Vagina (tissue), 2 donors: ENCODE measurements around the gene SCD5. TPM values are rescaled to one million over a fixed set of nuclear protein-coding genes. Genes with fewer than 3 reads are reported as not detected.

Source experiments
- DNase-seq, 2 donors: peaks; one replicate each; pipeline ENCODE4 v3.0.0-alpha.2; 2017; ENCODE audit errors: extremely low spot score in 2 of 2
- H3K27ac ChIP-seq: fragments of 200-600 bp; sonication (generic); one replicate; pipeline ENCODE4 v1.5.1; 2019
- H3K27me3 ChIP-seq: fragments of 200-600 bp; sonication (generic); one replicate; pipeline ENCODE4 v1.5.1; 2019
- H3K36me3 ChIP-seq, 2 donors: fragments of 200-600 bp; sonication (generic); one replicate each; pipeline ENCODE4 v1.5.1; 2017 to 2019
- H3K4me1 ChIP-seq: fragments of 200-600 bp; sonication (generic); one replicate; pipeline ENCODE4 v1.5.1; 2019
- H3K4me3 ChIP-seq, 2 donors: fragments of 200-600 bp; sonication (generic); 1 replicate in 1 of 2; 2 replicates in 1 of 2; pipeline ENCODE4 v1.5.1; 2016 to 2019
- H3K9me3 ChIP-seq: fragments of 200-600 bp; sonication (generic); one replicate; pipeline ENCODE4 v1.5.1; 2019
- POLR2A ChIP-seq, 2 donors: fragments of 450-650 bp; IDR thresholded peaks; one replicate each; pipeline ENCODE4 v1.6.1; 2017; ENCODE audit warnings: antibody characterized with exemption in 2 of 2, mild to moderate bottlenecking in 2 of 2, moderate library complexity in 2 of 2
- POLR2AphosphoS5 ChIP-seq, 2 donors: sonication (generic); formaldehyde crosslinking; IDR thresholded peaks; one replicate each; pipeline ENCODE4 v1.9.0; 2017; ENCODE audit warnings: antibody characterized with exemption in 2 of 2, mild to moderate bottlenecking in 2 of 2, low read depth in 1 of 2; ENCODE audit not compliant: insufficient read depth in 1 of 2
- intact Hi-C: fragments of 100-400 bp; cut with DNase I; formaldehyde crosslinking; loops from one replicate; pipeline ENCODE4 v1.15.1; 2023
- total RNA-seq: library from RNA; depleted of rRNA; stranded (reverse); fragments of >200 nt; gene quantifications from one replicate; pipeline ENCODE4 v1.2.3, GENCODE V29; 2016
- TF ChIP-seq, protein P1 (sequence below), 3 experiments: fragments of 450-650 bp in 2 of 3; fragments of 200-600 bp in 1 of 3; sonication (generic) in 1 of 3; IDR thresholded peaks; one replicate each; pipeline ENCODE4 v1.5.1; 2017 to 2019; ENCODE audit warnings: antibody characterized with exemption in 3 of 3, mild to moderate bottlenecking in 2 of 3, moderate library complexity in 2 of 3

SCD5 gene
- total RNA-seq, 1 donor from 2014 or later: 16.9 TPM

- intact Hi-C loops: no loop called here
- no peaks in the 10 kb centered on the region for H3K36me3 ChIP-seq
- no peaks in the 10 kb centered on the region for H3K4me1 ChIP-seq
- no peak overlapping the region for H3K27ac ChIP-seq
- H3K9me3 ChIP-seq: no peaks in the 10 kb centered on the region
- TF ChIP-seq, protein P1, sequence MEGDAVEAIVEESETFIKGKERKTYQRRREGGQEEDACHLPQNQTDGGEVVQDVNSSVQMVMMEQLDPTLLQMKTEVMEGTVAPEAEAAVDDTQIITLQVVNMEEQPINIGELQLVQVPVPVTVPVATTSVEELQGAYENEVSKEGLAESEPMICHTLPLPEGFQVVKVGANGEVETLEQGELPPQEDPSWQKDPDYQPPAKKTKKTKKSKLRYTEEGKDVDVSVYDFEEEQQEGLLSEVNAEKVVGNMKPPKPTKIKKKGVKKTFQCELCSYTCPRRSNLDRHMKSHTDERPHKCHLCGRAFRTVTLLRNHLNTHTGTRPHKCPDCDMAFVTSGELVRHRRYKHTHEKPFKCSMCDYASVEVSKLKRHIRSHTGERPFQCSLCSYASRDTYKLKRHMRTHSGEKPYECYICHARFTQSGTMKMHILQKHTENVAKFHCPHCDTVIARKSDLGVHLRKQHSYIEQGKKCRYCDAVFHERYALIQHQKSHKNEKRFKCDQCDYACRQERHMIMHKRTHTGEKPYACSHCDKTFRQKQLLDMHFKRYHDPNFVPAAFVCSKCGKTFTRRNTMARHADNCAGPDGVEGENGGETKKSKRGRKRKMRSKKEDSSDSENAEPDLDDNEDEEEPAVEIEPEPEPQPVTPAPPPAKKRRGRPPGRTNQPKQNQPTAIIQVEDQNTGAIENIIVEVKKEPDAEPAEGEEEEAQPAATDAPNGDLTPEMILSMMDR (IDR thresholded peaks at IDR 0.05): no peak
- TF ChIP-seq POLR2A (IDR thresholded peaks at IDR 0.05): no peak
- TF ChIP-seq POLR2AphosphoS5 (IDR thresholded peaks at IDR 0.05; ENCODE audit: insufficient read depth in 1 of 2, low read depth in 1 of 2): no peak
- no peak overlapping the region for H3K4me3 ChIP-seq
- DNase-seq: no peak
- no peaks in the 10 kb centered on the region for H3K27me3 ChIP-seq
Observed at GRCh38 chr4:82614838-82615449, 183.7 kb downstream of the SCD5 start.

GRCh38 chr4:82613121-82613520 is 185.5 kb downstream of the SCD5 start:
- no peak for DNase-seq
- Histone ChIP-seq H3K36me3 (no peaks in the 10 kb centered on the region), H3K27me3 (no peaks in the 10 kb centered on the region), H3K9me3 (no peaks in the 10 kb centered on the region), H3K4me3 (no peak overlapping the region), H3K4me1 (no peaks in the 10 kb centered on the region), H3K27ac (no peak overlapping the region)
- TF ChIP-seq POLR2A (IDR thresholded peaks at IDR 0.05) (no peak), POLR2AphosphoS5 (IDR thresholded peaks at IDR 0.05; ENCODE audit: insufficient read depth in 1 of 2, low read depth in 1 of 2) (no peak)
- TF ChIP-seq, protein P1 (IDR thresholded peaks at IDR 0.05): no peak
- intact Hi-C loops: no loop called here

- DNase-seq: no peak
- TF ChIP-seq, protein P1 (IDR thresholded peaks at IDR 0.05): no peak
- TF ChIP-seq POLR2AphosphoS5 (IDR thresholded peaks at IDR 0.05; ENCODE audit: insufficient read depth in 1 of 2, low read depth in 1 of 2) (no peak), POLR2A (IDR thresholded peaks at IDR 0.05) (no peak)
- Histone ChIP-seq H3K4me3 (no peak overlapping the region), H3K27me3 (no peaks in the 10 kb centered on the region), H3K4me1 (no peaks in the 10 kb centered on the region), H3K9me3 (no peaks in the 10 kb centered on the region), H3K27ac (no peak overlapping the region), H3K36me3 (no peaks in the 10 kb centered on the region)
- intact Hi-C loops: no loop called here
Observed at GRCh38 chr4:82611982-82612381, 186.6 kb downstream of the SCD5 start.

DNA sequence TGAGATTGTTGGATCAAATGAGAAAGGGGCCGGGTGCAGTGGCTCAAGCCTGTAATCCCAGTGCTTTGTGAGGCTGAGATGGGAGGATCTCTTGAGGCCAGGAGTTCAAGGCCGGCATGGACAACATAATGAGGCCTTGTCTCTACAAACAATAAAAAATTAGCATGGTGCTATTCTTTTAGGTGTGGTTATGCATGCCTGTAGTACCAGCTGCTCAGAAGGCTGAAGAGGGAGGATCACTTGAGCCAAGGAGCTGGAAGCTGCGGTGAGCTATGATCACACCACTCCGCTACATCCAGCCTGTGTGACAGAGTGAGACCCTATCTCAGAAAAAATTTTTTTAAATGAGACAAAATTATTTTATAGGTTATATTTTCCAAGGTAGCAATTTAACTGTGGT is 187.1 kb downstream of the SCD5 start:
- intact Hi-C loops: no loop called here
- H3K27ac ChIP-seq: no peak overlapping the region
- H3K27me3 ChIP-seq: no peaks in the 10 kb centered on the region
- no peak overlapping the region for H3K4me3 ChIP-seq
- DNase-seq: no peak
- no peaks in the 10 kb centered on the region for H3K36me3 ChIP-seq
- TF ChIP-seq POLR2AphosphoS5 (IDR thresholded peaks at IDR 0.05; ENCODE audit: insufficient read depth in 1 of 2, low read depth in 1 of 2) (no peak), POLR2A (IDR thresholded peaks at IDR 0.05) (no peak)
- TF ChIP-seq, protein P1 (IDR thresholded peaks at IDR 0.05): no peak
- H3K9me3 ChIP-seq: no peaks in the 10 kb centered on the region
- H3K4me1 ChIP-seq: no peaks in the 10 kb centered on the region

DNA sequence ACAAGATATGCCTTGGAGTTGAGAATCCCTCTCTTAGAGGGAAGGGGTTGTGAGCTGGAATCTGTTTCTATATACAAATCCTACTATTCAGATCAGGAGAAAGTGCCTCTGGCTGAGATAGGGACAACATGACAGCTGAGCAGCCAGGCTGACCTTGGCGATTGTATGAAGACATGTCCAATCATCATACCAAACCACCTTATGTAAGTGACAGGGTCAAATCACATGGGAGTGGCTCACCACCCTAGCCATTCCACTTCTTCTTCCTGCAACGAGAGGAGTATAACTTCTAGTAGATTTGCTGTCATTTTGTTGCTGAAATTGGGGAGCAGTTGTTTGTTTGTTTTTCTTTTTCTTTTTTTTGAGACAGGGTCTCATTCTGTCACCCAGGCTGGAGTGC is 188.6 kb downstream of the SCD5 start:
- no peaks in the 10 kb centered on the region for H3K9me3 ChIP-seq
- no peak for DNase-seq
- no peaks in the 10 kb centered on the region for H3K36me3 ChIP-seq
- H3K27ac ChIP-seq: no peak overlapping the region
- intact Hi-C loops: no loop called here
- no peaks in the 10 kb centered on the region for H3K4me1 ChIP-seq
- H3K27me3 ChIP-seq: no peaks in the 10 kb centered on the region
- H3K4me3 ChIP-seq: no peak overlapping the region
- TF ChIP-seq, protein P1 (IDR thresholded peaks at IDR 0.05): no peak
- no peak for TF ChIP-seq POLR2AphosphoS5 (IDR thresholded peaks at IDR 0.05; ENCODE audit: insufficient read depth in 1 of 2, low read depth in 1 of 2)
- TF ChIP-seq POLR2A (IDR thresholded peaks at IDR 0.05): no peak
